Astrocyte (in vitro differentiated cells and primary cell): ENCODE measurements around the gene LHFPL5.

Experiments used
- CTCF ChIP-seq: IDR thresholded peaks from 2 replicates; pipeline ENCODE4 v1.5.1; 2011; ENCODE audit warnings: low read depth, mild to moderate bottlenecking, inconsistent platforms, low read length, moderate library complexity; ENCODE audit not compliant: insufficient read depth
- EZH2 ChIP-seq: IDR thresholded peaks from 2 replicates; pipeline ENCODE4 v1.6.1; 2012; ENCODE audit warnings: mild to moderate bottlenecking, low read length, inconsistent platforms; ENCODE audit not compliant: insufficient read depth

GRCh38 chr6:35856250-35856649 is 51.1 kb downstream of the LHFPL5 start:
- no peak for TF ChIP-seq CTCF
- no peak for TF ChIP-seq EZH2
